Neutrophil (primary cell): ENCODE measurements around the gene COL13A1.
A peak's percentile ranks its signal among the peaks of the same experiment; 100 is the strongest.

Source experiments
- H3K27ac ChIP-seq: fragments of 200-600 bp; sonication (generic); 2 replicates; pipeline ENCODE4 v1.5.1; 2016; ENCODE audit warnings: mild to moderate bottlenecking, moderate library complexity
- H3K27me3 ChIP-seq: fragments of 200-600 bp; sonication (generic); 2 replicates; pipeline ENCODE4 v1.6.0; 2016; ENCODE audit warnings: mild to moderate bottlenecking
- H3K36me3 ChIP-seq: fragments of 200-600 bp; sonication (generic); 2 replicates; pipeline ENCODE4 v1.5.1; 2017
- H3K4me1 ChIP-seq, 2 experiments: fragments of 200-600 bp in 1 of 2; sonication (generic) in 1 of 2; 1 replicate in 1 of 2; 2 replicates in 1 of 2; pipeline versions ENCODE4 v1.5.1 to v1.6.1; 2013 to 2016; ENCODE audit warnings: low read depth in 1 of 2, low read length in 1 of 2, mild to moderate bottlenecking in 1 of 2, moderate library complexity in 1 of 2; ENCODE audit not compliant: control insufficient read depth in 1 of 2, insufficient read depth in 1 of 2
- H3K4me3 ChIP-seq, 2 experiments: fragments of 200-600 bp in 1 of 2; sonication (generic) in 1 of 2; 1 replicate in 1 of 2; 2 replicates in 1 of 2; pipeline ENCODE4 v1.5.1; 2013 to 2016; ENCODE audit warnings: low read depth in 1 of 2, low read length in 1 of 2, mild to moderate bottlenecking in 1 of 2, moderate library complexity in 1 of 2
- H3K9me3 ChIP-seq: fragments of 200-600 bp; sonication (generic); 2 replicates; pipeline ENCODE4 v1.5.1; 2016
- TF ChIP-seq, protein P1 (sequence below): fragments of 200-600 bp; sonication (generic); IDR thresholded peaks from 2 replicates; pipeline ENCODE4 v1.5.1; 2016; ENCODE audit warnings: antibody characterized with exemption

COL13A1 gene

DNA sequence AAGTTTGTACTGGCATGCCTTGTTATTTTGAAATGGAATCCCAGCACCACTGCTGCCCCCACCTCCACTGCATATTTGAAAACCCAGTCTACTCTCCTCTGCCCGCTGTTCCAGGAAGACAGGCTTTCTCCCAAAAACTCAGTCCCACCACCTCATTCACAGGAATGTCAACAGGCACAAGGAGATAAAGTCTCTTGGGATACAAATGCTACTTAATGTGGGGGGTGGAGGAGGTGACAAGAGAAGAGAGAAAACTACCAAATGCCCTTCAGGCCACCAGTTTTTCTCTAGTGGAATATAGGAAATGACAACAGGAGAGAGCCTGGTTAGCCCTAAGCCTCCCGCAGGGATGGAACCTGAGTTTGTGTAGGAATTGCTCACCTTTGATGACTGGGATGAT lies 1.0 kb upstream of the COL13A1 start:
- Histone ChIP-seq H3K9me3 (no peaks in the 10 kb centered on the region), H3K4me3 (no peak overlapping the region), H3K27ac (no peak overlapping the region), H3K4me1 (peaks cover 3 to 20% of the 10 kb centered on the region in 2 experiments), H3K36me3 (no peaks in the 10 kb centered on the region), H3K27me3 (peaks cover 83% of the 10 kb centered on the region)
- TF ChIP-seq, protein P1, sequence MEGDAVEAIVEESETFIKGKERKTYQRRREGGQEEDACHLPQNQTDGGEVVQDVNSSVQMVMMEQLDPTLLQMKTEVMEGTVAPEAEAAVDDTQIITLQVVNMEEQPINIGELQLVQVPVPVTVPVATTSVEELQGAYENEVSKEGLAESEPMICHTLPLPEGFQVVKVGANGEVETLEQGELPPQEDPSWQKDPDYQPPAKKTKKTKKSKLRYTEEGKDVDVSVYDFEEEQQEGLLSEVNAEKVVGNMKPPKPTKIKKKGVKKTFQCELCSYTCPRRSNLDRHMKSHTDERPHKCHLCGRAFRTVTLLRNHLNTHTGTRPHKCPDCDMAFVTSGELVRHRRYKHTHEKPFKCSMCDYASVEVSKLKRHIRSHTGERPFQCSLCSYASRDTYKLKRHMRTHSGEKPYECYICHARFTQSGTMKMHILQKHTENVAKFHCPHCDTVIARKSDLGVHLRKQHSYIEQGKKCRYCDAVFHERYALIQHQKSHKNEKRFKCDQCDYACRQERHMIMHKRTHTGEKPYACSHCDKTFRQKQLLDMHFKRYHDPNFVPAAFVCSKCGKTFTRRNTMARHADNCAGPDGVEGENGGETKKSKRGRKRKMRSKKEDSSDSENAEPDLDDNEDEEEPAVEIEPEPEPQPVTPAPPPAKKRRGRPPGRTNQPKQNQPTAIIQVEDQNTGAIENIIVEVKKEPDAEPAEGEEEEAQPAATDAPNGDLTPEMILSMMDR: no peak

DNA sequence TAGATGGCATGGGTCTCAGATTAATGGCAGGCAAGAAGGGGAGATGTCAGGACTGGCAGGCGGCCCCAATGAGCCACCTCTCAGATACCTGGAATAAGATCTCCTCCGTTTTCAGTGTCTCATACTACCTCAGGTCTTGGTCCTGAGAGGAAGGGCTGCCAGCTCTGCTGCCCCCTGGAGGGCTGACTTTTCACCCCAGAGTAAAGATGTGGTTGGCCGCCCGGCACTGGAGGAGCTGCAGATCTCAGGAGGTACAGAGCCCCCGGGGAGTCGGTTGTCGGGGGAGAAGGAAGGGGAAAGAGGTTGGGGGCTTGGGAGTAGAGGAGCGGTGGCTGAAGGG lies 642 bp upstream of the COL13A1 start:
- H3K4me3 ChIP-seq: peak overlapping the region in 1 of 2 experiments; percentile 53

DNA sequence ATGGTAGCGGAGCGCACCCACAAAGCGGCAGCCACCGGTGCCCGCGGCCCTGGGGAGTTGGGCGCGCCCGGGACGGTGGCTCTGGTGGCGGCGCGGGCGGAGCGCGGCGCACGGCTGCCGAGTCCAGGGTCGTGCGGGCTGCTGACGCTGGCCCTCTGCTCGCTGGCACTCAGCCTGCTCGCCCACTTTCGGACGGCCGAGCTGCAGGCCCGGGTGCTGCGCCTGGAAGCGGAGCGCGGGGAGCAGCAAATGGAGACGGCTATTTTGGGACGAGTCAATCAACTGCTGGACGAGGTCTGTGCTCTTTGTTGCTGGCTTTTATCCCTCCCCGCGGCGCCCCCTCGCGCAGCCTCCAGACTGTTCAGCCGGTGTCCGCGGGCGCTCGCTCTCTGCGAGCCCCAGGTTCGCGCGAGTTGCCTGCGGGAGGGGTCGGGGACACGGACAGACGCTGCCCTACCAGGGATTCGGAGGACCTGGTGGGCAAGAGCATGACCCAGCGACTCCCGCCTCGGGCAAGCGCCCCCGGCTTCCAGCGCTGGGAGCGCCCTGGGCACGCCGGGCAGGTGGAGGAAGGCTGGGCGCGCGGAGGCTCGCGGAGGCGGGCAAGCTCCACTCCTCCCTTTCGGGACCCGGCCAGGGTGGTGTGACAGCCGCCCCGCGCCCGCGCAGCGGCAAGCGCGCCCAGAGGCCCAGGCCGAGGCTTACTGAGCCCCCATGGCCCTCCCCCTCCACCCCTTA lies 887 bp downstream of the COL13A1 start:
- TF ChIP-seq, protein P1: no peak
- Histone ChIP-seq H3K36me3 (no peaks in the 10 kb centered on the region), H3K9me3 (no peaks in the 10 kb centered on the region), H3K4me1 (peaks cover 3 to 20% of the 10 kb centered on the region in 2 experiments), H3K27ac (no peak overlapping the region), H3K4me3 (peak overlapping the region in 1 of 2 experiments; percentile 53), H3K27me3 (peaks cover 69% of the 10 kb centered on the region)

More for the DNA sequence above, 642 bp upstream of the COL13A1 start:
- peaks cover 81% of the 10 kb centered on the region for H3K27me3 ChIP-seq
- H3K27ac ChIP-seq: no peak overlapping the region
- TF ChIP-seq, protein P1: no peak
- peaks cover 3 to 20% of the 10 kb centered on the region in 2 experiments for H3K4me1 ChIP-seq
- no peaks in the 10 kb centered on the region for H3K36me3 ChIP-seq
- no peaks in the 10 kb centered on the region for H3K9me3 ChIP-seq

DNA sequence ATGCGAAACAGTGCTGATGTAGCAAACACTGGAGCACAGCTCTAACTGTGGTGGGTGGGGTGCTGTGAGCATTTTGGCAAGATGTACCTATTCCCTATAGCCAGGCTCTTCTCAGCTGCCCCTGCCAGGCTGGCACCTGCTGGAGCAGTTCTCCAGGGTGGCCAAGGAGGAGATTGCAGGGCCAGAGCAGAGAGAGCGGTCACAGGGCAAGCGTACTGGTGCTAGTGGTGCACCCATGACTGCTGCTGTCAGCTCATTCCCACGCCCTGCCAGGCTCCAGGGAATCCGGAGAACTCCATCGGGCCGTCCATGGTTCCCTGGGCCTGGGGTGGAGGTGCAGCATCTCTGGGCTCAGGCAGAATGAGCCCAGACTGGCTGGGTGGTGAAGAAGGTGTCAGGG lies 2.1 kb downstream of the COL13A1 start:
- Histone ChIP-seq H3K36me3 (no peaks in the 10 kb centered on the region), H3K27me3 (peaks cover 57% of the 10 kb centered on the region), H3K4me3 (no peak overlapping the region), H3K4me1 (peaks cover 3 to 20% of the 10 kb centered on the region in 2 experiments), H3K9me3 (no peaks in the 10 kb centered on the region), H3K27ac (no peak overlapping the region)
- TF ChIP-seq, protein P1: no peak

DNA sequence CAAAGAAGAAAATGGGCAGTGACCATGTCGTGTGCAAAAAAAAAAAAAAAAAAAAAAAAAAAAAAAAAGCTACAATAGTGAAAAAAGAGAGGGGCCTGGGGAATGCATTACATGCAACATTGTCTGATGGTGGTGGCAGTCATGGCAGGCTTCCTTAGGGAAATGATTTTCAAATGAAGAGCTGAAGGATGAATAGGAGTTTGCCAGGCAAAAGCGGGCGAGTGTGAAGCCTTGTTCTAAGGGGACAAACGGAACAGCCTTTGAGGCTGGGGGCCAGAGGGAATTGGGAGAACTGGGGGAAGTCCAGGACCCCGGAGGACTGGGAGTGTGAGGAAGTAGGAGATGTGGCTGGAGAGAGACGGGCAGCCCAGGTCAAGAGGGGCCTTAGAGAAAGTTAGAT lies 3.1 kb downstream of the COL13A1 start:
- H3K36me3 ChIP-seq: no peaks in the 10 kb centered on the region
- peaks cover 48% of the 10 kb centered on the region for H3K27me3 ChIP-seq
- no peaks in the 10 kb centered on the region for H3K9me3 ChIP-seq
- H3K27ac ChIP-seq: no peak overlapping the region
- H3K4me3 ChIP-seq: no peak overlapping the region
- H3K4me1 ChIP-seq: peaks cover 3 to 20% of the 10 kb centered on the region in 2 experiments
- TF ChIP-seq, protein P1: no peak
